GM21619 (cell line): ENCODE data around the gene RELN.
A peak's percentile ranks its signal among the peaks of the same experiment; 100 is the strongest.
"Not testable (repeated sequence)": the region's sequence is repeated elsewhere in the genome, so short reads cannot be mapped to it uniquely, and the experiment has no call there.

Source experiments
- ATAC-seq: cut with Tn5 transposase; IDR thresholded peaks from one replicate; pipeline ENCODE4 v1.9.1; 2021; ENCODE audit not compliant: unreplicated experiment

Gene RELN

GRCh38 chr7:103855671-103856070 is 133.8 kb downstream of the RELN start:
- ATAC-seq = no peak

- ATAC-seq = no peak
Measured at GRCh38 chr7:103854611-103855010, 134.8 kb downstream of the RELN start.

GRCh38 chr7:103851357-103851756 is 138.1 kb downstream of the RELN start:
- no peak for ATAC-seq

- no peak for ATAC-seq
Measured at GRCh38 chr7:103843689-103844480, 145.6 kb downstream of the RELN start.

- ATAC-seq = no peak
Measured at GRCh38 chr7:103833401-103833800, 156.1 kb downstream of the RELN start.

- ATAC-seq = no peak
Measured at GRCh38 chr7:103832438-103832837, 157.0 kb downstream of the RELN start.

GRCh38 chr7:103824251-103824650 is 165.2 kb downstream of the RELN start:
- no peak for ATAC-seq

GRCh38 chr7:103823084-103823483 is 166.4 kb downstream of the RELN start:
- no peak for ATAC-seq

GRCh38 chr7:103821092-103821491 is 168.4 kb downstream of the RELN start:
- no peak for ATAC-seq

- ATAC-seq = not testable (repeated sequence)
Measured at GRCh38 chr7:103815972-103816371, 173.5 kb downstream of the RELN start.

- no peak for ATAC-seq
Measured at GRCh38 chr7:103813970-103814369, 175.5 kb downstream of the RELN start.

GRCh38 chr7:103811997-103812396 is 177.5 kb downstream of the RELN start:
- peak; percentile 66 for ATAC-seq

- no peak for ATAC-seq
Measured at GRCh38 chr7:103811290-103811689, 178.2 kb downstream of the RELN start.

- ATAC-seq = no peak
Measured at GRCh38 chr7:103810112-103810744, 179.2 kb downstream of the RELN start.

- ATAC-seq = peak; percentile 43
Measured at GRCh38 chr7:103809229-103809994, 180.0 kb downstream of the RELN start.

GRCh38 chr7:103805346-103805745 is 184.1 kb downstream of the RELN start:
- no peak for ATAC-seq

- ATAC-seq = no peak
Measured at GRCh38 chr7:103803631-103804030, 185.8 kb downstream of the RELN start.

- ATAC-seq = no peak
Measured at GRCh38 chr7:103799298-103799697, 190.2 kb downstream of the RELN start.

GRCh38 chr7:103797647-103798307 is 191.7 kb downstream of the RELN start:
- ATAC-seq = no peak

GRCh38 chr7:103796327-103796962 is 193.0 kb downstream of the RELN start:
- no peak for ATAC-seq

GRCh38 chr7:103795787-103796186 is 193.7 kb downstream of the RELN start:
- ATAC-seq = no peak
